PC-3 (cell line): ENCODE measurements around the gene VWA2.

Source experiments
- CTCF ChIP-seq: fragments of 300-600 bp; sonication (generic); conservative IDR thresholded peaks from 2 replicates; pipeline ENCODE4 v1.5.1; 2017; ENCODE audit warnings: antibody characterized with exemption, low read depth, mild to moderate bottlenecking, low read length
- EZH2phosphoT487 ChIP-seq: fragments of 300-600 bp; sonication (generic); IDR thresholded peaks from 2 replicates; pipeline ENCODE4 v1.6.1; 2018; ENCODE audit warnings: mild to moderate bottlenecking, antibody characterized with exemption, low read length, borderline replicate concordance

- TF ChIP-seq CTCF (no peak), EZH2phosphoT487 (no peak)
These were observed 32.2 kb downstream of the VWA2 start for GRCh38 chr10:114271075-114271778.
